NCI-H2107 (cell line): ENCODE data around the gene CFAP47.

Source experiments
- DNase-seq: peaks from one replicate; lab custom pipeline; 2025; lab: John Stamatoyannopoulos, UW

The CFAP47 gene

DNA sequence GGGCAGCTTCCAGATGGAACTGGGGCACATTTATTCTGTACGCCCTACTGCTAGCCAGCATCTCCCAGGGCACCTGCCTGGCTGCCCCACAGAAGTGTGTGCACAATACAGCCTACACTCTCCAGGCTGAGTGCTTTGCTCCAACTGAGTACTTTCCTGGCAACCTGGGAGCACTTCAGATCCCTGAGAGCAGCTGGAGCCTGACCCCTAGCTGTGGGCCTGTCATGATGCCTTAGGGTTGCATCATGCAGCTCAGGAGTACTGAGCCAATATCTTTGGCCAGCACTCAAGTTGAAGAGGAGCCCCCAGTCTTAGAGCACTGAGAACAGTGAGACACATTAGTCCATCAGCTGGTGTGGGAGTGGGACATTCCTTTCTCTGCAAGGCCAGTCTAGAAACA, 321.9 kb downstream of the CFAP47 start:
- no peak for DNase-seq

DNA sequence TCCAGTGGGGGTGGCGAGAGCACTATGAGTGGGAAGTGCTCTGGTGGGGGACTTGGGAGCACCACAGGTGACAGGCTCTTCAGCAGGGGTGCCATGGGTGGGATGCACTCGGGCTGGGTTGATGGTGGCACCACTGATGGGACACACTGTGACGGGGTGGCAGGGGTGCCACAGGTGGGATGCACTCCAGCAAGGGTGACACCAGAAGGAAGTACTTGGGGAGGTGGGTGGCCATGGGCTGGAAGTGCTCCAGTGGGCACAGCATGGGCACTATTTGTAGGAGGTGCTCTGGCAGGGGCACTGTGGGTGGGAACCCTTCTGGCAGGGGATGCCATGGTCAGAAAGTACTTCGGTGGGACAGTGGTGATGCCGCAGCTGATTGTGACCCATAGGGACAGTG, 346.6 kb downstream of the CFAP47 start:
- DNase-seq = no peak

DNA sequence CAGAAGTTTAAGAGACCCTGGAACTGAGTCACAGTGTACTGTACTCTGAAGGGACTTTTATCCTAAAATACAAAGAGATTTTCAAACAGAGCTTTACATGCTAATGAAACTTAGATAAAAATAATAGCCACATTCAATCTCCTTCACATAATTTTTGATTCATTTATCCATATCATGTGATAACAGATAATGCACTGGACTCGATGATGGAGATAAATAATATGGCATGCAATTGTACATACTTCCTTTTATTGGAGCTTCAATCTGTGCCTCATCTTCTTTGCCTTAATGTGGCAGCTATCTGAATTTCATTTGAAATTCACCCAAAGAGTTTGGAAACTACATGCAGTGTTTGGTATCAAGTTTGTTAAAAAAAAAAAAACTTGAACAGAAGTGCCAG, 390.6 kb downstream of the CFAP47 start:
- DNase-seq = no peak

DNA sequence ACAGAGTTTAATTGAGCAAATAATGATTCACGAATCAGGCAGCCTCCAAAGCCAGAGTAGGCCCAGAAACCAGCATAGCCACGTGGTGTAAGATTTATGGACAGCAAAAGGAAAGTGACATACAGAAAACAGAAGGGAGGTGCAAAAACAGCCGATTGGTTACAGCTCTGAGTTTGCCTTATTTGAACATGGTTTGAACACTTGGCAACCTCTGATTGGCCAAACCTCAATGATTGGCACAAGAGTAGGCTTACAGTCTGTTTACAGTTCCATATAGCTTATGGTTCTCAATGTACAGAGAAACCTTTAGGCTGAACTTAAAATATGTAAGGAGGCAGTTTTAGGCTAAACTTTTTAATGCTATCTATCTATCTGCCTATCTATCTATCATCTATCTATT, 394.8 kb downstream of the CFAP47 start:
- no peak for DNase-seq

DNA sequence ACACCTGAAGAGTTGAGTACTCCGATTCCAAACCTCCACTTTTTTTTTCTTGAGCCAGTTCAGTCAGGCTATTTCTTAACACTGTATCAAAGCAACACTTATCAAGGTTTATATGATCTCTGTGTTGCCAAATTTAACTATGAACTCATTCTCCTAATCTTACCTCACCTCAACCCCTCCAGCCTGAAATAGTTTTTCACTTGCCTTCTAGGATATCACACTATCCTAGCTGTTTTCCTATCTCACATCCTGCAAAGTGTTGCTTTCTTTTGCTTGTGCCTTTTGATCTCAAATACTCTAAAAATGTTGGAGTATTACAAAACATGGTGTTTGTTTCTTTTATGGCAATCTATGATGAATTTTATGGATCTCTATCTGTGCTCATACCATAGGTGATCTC, 415.0 kb downstream of the CFAP47 start:
- DNase-seq = no peak

DNA sequence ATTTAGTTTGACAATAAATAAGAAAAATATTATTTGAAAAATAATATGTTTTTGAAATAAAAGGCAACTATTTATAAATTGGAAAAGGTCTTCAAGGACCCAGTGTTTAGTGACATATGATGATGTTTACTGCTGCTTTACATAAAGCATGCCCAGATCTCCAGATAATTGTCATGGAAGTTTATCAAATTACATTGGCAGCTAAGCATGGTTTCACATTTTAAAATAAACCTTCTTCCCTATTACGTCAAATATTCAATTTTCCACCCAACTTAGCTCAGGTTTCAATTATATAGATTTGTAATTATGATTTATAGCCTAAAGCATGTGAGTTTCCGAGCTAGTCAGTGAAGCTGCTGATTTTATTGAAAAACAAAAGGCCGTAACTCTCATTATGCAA, 417.2 kb downstream of the CFAP47 start:
- no peak for DNase-seq

DNA sequence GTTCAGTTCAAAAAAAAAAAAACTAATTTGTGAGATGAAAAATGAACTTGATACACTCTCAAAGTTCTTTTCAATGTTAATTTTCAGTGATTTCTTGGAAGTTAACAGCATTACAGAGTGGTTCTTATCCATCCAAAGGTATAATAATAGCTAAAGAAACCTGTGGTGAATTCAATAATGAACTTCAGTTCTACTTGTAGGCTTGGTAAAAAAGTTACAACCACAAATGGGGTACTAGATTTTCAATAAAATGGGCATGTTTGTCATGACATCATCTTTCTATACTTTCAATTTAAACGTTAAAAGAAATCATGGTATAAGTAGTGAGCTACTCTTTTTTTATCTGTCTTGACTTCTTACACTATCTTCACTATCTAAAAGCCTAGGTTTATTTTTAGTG, 424.8 kb downstream of the CFAP47 start:
- DNase-seq = no peak

DNA sequence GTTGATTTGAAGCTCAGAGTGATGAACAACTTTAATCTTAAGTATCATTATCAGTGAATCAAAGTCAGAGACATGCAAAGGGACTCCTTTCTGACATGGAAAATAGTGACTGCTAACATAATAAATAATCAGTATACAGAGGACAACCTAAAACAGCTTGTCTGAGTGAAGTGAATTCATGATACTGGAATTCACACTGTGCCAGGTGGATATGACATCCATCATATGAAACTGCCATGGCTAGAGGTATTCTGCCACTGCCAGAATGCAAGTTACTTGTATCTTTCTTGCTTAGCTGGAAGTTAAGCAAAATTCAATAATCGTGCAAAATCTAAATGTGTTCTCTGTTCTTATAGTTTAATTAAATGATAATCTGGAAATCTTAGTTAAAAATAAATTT, 429.0 kb downstream of the CFAP47 start:
- DNase-seq = no peak

DNA sequence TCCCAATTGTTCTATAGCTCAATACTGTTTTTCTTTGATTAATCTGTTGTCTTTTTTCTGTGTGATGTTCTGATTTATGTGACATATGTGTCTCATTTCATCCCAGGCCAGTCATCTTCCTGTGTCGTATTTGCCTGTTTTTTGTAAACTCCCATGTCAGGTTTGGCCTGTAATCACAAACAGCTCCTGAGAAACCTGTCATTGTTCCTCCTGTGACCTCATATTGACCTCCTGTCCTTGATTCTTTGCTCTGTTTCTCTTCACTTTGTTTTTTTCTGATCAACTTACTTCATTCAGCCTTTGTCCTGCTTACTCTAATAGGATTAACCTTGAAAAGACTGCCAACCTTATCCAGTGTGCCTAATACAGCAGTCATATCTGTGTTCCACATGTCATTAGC, 438.3 kb downstream of the CFAP47 start:
- DNase-seq = no peak

DNA sequence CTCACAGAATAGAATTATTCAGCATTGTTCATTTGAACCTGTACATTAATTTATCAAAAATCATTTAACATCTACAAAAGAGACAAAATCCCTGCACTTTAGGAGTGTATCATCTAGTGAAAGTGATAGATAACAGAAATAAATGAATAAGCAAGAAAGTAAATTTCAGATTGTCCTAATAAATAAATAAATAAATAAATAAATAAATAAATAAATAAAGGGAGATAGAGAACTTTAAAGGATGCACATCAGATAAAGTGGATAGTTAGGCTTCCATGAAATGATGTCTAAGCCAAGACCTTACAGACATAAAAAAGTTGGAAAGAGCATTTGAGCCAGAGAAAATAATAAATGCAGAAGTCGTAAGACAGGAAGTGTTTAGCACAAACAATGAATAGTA, 444.7 kb downstream of the CFAP47 start:
- no peak for DNase-seq

DNA sequence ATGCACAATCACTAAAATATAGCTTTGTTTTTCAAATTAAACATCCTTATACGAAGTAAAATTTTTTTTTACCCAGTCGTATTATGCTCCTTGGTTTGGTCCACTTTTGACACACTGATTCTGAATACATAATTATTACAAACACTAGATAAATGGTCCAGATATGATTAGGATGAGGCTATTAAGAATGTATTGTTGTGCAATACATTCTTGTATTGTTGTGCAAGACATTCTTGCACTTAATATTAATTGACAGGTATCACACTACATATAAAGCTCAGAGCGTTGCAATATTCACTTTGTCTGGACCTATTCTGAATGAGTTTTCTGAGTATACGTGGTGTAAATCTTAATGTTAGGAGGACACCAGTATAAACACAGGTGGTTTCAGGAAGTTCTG, 464.0 kb downstream of the CFAP47 start:
- DNase-seq = no peak

DNA sequence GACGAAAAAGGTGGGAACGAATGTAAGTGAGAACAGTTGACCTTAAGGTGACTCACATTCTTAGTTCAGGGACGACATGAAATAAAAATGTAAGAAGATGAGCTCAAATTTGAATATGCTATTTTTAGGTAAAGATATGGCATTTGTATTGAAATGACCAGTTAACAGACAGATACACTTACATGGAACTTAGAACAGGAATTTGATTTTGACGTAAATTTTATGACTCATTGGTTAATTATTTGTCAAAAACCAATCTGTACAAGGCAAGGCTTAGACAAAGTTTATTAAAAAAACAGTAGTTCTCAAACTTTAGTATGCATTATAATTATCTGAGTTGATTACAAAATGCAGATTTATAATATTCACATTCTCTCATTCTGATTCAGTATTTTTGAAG, 469.4 kb downstream of the CFAP47 start:
- DNase-seq = no peak

DNA sequence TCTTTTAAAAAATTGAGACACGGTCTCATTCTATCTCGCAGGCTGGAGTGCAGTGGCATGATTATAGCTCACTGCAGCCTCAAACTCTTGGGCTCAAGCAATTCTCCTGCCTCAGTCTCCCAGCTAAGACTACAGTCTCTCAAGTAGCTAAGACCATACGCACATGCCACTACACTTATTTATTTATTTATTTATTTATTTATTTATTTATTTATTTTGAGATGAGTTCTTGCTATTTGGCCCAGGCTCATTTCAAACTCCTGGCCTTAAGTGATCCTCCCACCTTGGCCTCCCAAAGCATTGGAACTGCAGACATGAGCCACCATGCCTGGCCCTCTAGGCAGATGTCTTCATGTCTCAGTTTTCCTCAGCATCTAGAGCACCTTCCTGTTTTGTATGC, 482.2 kb downstream of the CFAP47 start:
- DNase-seq = no peak

DNA sequence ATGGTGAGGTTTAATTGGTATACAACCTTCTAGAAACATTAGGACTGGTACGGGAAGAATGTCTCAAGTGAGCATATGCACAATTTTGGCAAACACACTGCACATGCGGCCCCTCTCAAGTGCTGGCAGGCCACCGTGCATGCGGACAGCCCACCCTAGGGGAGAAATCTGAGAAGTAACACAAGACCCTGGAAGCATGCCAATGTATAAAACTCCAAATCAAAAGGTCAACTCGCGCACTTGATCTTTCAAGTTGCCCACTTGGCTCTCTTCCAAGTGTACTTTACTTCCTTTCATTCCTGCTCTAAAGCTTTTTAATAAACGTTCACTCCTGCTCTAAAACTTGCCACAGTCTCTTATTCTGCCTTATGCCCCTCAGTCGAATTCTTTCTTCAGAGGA, 488.3 kb downstream of the CFAP47 start:
- DNase-seq = no peak

DNA sequence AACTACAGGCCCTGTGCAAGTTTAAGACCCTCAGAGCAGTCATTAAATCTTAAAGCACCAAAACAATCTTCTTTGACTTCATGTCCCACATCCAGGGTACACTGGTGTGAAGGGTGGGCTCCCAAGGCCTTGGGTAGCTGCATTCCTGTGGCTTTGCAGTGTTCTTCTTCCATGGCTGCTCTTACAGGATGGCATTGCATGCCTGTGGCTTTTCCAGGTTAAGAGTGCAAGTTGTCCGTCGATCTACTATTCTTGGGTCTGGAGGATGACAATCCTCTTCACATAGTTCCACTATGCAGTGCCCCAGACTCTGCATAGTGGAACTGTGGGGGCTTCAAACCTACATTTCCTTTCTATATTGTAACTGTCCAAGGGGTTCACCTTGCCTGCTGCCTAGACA, 494.5 kb downstream of the CFAP47 start:
- no peak for DNase-seq

DNA sequence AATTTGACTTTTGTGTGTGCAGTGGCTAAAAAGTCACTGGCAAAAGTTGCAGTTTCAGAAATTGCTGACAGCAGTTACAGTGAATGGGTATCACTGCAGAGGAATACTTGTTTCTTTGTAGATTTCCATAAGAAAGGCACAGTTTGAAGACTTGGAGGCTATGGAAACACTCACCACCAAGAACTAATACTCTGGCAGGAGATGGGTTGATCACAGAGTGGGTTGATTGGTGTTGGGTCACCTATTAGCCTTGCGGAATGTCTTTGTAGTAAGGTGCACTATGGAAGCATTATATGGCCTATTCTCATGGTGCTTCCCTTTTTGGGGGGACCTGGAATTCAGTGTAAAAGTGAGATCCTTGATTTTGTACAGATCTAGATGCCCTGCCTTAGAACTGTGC, 502.8 kb downstream of the CFAP47 start:
- no peak for DNase-seq

DNA sequence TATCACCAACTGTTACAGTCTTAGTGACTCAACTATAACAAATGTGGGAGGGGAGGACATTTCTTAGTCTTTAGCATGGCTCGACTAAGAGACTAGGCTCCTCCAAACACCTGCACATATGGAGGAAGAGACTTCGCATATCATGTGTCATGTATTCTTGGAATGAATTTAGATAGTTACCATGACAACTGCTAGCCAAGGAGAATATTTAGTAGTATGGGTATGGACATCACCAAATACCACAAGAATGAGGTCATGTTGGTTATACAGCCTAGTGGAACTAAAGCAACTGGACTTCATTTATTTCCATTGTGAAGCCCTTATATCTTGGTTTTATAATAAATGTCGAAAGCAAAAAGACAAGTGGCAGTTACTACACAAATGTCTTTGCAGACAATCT, 512.3 kb downstream of the CFAP47 start:
- no peak for DNase-seq

DNA sequence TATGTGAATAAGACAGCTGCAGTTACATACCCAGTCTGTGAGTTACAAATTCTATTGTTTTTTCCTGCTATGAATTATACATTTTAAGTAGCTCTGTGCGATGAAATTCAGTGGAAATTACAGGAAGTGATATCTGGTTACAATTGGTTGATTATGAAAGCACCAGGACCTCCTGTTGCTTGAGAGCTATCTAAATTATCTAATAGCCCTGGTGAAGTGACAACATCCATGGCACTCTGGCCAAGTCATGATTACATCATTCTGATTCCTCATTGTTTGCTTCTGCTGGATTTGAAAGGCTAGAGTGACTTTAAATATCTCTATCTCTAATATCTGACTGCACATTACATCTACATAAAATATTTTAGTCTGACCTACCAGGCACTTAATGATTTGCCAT, 515.0 kb downstream of the CFAP47 start:
- no peak for DNase-seq
